OCI-M1 (cell line): Measurements from ENCODE around the gene GRXCR2.
A peak's percentile ranks its signal among the peaks of the same experiment; 100 is the strongest.
"Not testable (repeated sequence)": the region's sequence is repeated elsewhere in the genome, so short reads cannot be mapped to it uniquely, and the experiment has no call there.

Experiments used
- DNase-seq: peaks from one replicate; lab custom pipeline; 2025; lab: John Stamatoyannopoulos, UW

Gene GRXCR2

GRCh38 chr5:145872914-145873313, at the start of gene GRXCR2:
GRXCR2 (minus strand) TSS chr5:145873014; CDS start chr5:145872968, 46 bp downstream.
- DNase-seq, result no peak

GRCh38 chr5:145922059-145922458, 49.2 kb upstream of the GRXCR2 start:
- DNase-seq, result no peak

DNA sequence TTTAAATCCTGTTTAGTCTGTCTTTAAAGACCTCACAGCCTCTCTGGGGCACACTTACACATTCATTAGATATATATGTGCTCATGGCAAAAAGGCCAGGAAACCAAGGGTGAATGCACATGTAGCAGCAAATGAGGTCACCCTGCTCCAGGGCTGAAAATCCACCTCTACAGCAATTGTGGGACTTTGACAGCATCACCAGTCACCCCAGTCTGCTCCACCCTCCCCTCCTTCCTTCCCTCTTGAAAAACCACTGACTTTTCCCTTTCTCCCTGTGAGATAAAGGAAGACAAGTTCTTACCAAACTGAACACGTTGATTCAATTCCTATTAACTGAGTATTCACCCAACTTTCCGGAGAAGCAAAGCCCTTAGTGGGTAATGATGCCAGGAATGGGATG, 48.4 kb upstream of the GRXCR2 start:
- no peak for DNase-seq

DNA sequence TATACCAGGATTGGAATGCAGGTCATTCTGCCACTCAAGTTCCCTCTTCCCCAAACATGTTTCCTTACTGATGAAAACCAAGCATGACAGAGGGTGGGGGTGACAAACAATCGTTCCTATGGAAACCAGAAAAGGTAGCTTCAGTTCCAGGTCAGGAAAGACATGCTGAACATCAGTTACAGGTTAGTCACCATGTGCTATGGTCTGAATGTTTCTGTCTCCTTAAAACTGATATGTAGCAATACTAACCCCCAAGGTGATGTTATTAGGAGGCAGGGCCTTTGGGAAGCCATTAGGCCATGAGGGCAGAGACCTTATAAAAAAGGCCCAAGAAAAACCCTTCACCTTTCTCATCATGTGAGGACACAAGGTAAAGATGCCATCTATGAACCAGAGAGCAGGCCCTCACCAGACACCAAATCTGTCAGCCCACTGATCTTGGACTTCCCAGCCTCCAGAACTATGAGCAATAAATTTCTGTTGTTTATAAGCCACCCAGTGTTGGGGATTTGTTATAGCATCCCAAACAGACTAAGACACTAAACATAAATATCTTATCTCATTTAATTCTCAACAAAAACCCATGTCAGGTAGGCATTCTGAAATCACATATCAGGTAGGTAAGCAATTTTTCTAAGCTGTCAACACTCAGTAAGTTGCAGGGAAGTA, 47.9 kb upstream of the GRXCR2 start:
- DNase-seq, result no peak

GRCh38 chr5:145919413-145919812, 46.6 kb upstream of the GRXCR2 start:
- DNase-seq, result no peak

DNA sequence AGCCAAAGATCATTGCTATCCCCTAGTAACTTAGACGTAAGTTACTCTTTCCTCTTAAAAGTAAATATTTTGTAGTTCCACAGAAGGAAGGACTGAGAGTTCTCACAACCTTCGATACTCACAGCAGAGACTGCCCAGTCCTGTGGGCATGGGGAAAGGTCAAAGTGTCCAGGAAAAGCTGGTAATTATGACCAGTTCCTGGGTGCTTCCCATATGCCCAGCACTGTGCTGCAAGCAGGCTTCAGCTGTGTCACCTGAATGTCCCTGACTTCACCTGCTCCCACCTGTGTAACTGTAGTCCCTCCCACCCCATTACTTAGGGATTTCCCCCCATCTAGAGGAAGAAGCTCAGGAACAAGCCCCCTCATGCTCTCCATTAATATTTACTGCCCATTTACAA, 45.6 kb upstream of the GRXCR2 start:
- DNase-seq, result no peak

DNA sequence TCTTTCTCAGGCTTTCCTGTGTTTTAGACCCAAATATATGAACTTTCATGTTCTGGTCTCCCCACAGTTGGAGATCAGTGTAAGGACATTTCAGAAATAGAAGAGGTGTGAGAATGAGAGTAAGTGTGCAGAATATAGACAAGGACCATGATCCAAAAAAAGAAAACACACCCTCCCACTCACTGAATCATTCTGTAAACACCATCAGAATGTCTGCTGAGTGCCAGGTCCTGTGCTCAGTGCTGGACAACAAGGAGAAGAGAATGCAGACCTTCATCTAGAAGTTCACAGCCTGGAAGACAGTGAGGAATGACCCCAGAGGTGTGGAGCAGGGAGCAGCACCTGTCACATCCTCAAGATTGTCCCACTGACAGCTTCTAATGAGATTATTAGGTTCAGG, 44.5 kb upstream of the GRXCR2 start:
- DNase-seq, result no peak

- no peak for DNase-seq
Measured at GRCh38 chr5:145915970-145916638, 43.3 kb upstream of the GRXCR2 start.

GRCh38 chr5:145913701-145914100, 40.9 kb upstream of the GRXCR2 start:
- DNase-seq, result no peak

DNA sequence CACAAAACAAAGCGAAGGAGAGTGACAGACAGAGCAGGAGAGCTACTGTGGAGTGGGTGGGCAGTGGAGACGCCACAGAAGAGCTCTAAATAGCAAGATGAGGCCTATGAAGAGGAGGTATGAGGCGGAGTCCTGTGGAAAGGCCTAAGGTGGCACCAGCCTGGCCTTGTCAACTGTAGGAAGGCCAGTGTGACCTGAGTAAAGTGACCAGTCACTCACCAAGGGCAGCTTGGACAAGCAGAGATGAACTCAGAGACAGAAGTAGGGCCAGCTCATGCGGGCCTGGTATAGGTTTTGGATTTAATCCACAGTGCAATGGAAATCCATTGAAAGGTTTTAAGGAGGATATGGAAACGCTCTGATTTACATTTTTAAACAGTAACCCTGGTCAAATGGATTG, 39.8 kb upstream of the GRXCR2 start:
- no peak for DNase-seq

DNA sequence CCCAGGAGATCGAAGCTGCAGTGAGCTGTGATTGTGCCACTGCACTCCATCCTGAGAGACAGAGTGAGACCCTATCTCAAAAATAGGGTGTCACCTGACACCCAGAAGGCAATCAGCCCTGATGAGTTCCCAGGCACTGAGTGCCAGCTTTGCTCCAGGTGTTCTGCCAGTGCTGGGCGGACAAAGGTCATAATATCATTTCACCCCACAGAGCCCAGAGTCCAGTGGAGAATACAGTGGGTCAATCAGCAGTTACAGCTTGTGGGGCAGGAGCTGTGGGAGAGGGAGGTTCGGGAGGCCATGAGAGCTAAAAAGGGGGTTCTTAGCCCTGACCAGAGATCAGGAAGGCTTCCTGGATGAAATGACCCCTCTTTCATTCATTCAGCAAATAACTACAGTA, 39.2 kb upstream of the GRXCR2 start:
- no peak for DNase-seq

DNA sequence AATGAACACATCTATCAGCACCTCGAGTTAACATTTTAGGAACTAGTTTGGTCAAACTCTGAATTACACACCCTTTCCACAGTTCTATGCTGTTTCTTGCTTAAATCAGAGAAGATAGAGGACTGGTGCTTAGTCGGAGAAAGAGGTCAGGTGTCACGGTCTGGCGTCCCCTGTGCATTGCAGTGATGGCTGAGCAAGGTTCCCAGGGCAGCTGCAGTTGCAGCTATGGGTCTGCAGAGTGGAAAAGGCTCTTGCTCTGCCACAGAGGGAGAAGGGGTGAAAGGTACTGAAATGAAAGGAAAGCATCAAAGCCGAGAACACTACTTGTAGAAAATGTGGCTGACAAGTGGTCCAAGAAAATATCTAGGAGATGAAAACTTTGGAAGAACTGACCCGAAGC, 38.4 kb upstream of the GRXCR2 start:
- DNase-seq, result no peak

DNA sequence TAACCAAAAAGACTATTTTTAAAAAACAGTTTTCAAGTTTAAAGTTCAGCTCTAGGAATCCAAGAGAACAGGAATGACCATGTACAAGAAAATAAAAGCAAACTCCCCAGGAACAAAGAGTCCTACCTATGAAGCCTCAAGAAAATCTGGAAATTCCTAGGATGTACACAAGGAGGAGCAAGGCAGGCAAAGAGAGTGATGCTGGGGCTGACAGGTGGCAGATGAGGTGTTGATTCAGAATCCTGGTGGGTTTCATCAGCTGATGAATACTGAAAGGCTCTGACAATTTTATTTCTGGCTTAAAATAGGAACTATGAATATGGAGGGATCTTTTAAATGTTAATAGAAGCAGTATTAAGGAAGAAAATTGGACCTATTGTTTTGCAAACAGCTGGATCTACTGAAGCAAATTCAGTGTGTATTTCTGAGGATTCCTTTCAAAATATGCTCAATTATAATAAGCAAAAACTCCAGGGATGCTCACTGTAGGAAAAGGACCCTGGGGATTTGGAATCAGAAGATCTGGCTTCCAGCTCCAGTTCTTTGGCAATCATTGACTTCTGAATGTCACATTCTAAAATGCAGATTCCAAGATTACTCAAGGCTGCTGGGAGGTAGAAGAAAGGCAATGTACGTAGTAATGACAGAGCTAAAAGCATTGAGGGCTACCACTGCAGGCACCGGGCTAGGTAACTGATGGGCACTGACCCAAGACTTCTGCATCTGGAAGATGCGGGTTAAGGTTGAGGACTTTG, 35.6 kb upstream of the GRXCR2 start:
- no peak for DNase-seq

GRCh38 chr5:145906401-145906800, 33.6 kb upstream of the GRXCR2 start:
- no peak for DNase-seq

DNA sequence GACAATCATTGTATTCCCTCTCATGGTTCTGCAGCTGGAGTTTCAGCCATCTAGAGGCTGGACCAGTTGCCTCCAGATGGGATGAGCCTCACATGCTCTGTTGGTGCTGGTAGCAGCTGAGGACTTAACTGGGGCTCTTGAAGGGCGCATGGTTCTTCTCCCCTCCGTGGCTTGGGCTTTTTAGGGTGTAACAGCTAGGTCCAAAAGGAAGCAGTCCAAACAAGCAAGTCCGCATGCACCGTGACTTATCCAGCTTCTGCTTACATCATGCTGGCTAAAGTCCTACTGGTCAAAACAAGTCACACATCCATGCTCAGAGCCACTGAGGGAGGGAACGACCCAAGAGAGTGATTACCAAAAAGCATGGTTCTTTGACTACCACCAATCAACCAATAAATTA, 31.9 kb upstream of the GRXCR2 start:
- no peak for DNase-seq

DNA sequence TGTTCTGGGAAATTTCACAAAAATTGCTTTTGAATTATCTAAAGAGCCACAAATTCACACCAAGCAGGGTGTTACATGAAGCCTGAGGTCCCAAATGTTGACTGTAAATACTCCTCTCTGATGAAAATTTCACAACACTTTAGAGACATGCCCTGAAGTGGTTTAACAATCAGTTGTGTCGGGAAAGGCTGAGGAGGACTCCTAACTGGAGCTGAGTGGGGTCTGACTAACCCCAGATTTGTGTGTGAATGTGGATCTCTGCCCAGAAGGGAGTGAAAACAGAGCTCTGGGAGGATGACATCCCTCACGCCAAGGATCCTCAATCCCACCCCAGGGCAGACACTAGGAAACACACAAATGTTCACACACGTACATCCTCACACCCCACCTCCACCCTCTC, 31.1 kb upstream of the GRXCR2 start:
- no peak for DNase-seq

DNA sequence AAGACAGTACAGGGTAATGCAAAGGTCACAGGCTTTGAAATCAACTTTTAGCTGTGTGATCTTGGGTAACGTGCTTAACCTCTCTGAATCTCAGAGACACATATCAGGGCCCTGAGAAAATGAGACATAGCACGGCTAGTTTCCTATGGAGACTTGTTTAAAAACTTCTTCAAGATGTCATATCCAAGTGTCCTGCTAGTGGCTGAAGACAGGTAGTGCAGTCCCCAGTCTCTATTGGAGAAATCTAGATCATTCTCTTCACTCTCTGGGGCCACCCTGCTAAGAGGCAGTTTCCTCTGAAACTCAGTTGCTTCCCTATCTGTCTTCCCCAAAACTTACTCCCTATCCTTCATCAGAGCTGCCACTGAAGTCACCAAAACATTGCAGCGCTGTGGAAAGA, 30.3 kb upstream of the GRXCR2 start:
- DNase-seq, result peak; percentile 26

- DNase-seq, result no peak
Measured at GRCh38 chr5:145902421-145902820, 29.6 kb upstream of the GRXCR2 start.

DNA sequence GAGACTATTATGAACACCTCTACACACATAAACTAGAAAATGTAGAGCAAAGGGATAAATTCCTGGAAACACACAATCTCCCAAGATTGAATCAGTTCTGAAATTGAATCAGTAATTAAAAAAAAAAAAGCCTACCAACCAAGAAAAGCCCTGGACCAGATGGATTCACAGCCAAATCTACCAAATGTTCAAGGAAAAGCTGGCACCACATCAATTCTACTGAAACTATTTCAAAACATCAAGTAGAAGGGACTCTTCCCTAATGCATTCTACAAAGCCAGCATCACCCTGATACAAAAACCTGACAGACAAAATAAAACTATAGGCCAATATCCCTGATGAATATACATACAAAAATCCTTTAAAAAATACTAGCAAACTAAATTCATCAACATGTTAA, 25.4 kb upstream of the GRXCR2 start:
- no peak for DNase-seq

- DNase-seq, result not testable (repeated sequence)
Measured at GRCh38 chr5:145891378-145891777, 18.6 kb upstream of the GRXCR2 start.

GRCh38 chr5:145889611-145890010, 16.8 kb upstream of the GRXCR2 start:
- no peak for DNase-seq

DNA sequence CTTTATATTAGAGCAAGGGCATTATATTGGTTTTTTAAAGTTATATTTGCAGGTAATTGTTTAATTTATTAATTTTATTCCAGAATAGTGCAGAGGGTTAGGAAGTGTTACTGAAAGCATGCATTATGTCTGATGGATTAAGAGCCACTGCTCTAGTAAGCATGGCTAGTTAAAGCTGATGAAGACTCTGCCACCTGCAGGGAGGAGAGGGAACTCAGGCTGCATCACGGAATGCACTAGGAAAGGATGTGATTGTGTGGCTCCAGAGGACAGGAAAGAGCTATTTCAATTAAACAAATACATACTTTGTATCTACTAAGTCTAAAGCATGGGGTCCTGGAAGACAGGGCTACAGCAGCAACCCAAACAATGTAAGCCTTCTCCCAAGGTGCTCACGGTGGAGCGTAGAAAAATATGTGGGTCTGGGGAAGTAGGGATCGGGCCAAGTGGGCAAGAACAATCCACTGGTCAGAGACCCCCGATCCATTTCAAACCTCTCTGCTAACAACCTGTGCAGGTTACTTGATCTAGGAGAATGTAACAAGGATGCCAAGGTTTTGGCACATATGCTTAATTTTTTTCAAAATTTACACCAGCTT, 15.3 kb upstream of the GRXCR2 start:
- DNase-seq, result peak; percentile 79

DNA sequence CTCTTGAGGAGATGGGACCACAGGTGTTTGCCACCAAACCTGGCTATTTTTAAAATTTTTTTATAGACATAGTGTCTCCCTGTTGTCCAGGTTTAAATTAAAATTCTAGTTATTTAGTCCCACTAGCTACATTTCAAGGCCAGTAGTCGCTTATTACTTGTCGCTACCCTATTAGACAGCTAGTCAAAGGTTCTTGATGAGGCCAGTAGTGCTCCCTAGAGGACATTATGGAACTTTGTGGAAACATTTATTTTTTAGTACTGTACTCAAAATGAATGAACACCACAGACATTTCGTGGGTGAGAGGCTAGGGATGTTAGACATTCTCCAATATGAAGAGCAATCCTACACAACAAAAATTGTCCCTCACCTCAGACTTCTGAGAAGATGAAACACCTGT, 14.4 kb upstream of the GRXCR2 start:
- peak; percentile 51 for DNase-seq
